ENCODE data around the gene HUS1.

- no peak for TF ChIP-seq POLR2AphosphoS5 (IDR thresholded peaks at IDR 0.05; ENCODE audit: borderline replicate concordance, low read depth, low read length)
- no peak for TF ChIP-seq EZH2 (IDR thresholded peaks at IDR 0.05)
- TF ChIP-seq FOXP2 (optimal IDR thresholded peaks at IDR 0.05; ENCODE audit: control extremely low read depth, extremely low read length, insufficient read depth): no peak
Measured at GRCh38 chr7:47941136-47941844, 38.1 kb downstream of the HUS1 start.
